Neural cell (in vitro differentiated cells): ENCODE data around the gene CCDC185. TPM values are rescaled to one million over a fixed set of nuclear protein-coding genes. Genes with fewer than 3 reads are reported as not detected.

Experiments used
- H2AFZ ChIP-seq: fragments of 200-600, 300-800 bp; sonication (generic), shearing (Covaris generic); 2 replicates; pipeline ENCODE4 v1.6.0; 2014; ENCODE audit warnings: low read depth, mild to moderate bottlenecking, antibody characterized with exemption, low read length, moderate library complexity
- H3F3A ChIP-seq: fragments of 200-600 bp; shearing (Covaris generic); 2 replicates; pipeline ENCODE4 v1.6.1; 2016; ENCODE audit warnings: mild to moderate bottlenecking, moderate library complexity, mixed read lengths, antibody characterized with exemption, low read length; ENCODE audit not compliant: insufficient read depth, poor library complexity, severe bottlenecking
- H3K27ac ChIP-seq: fragments of 200-600, 300-800 bp; sonication (generic), shearing (Covaris generic); 2 replicates; pipeline ENCODE4 v1.5.1; 2014; ENCODE audit warnings: mild to moderate bottlenecking, low read length, moderate library complexity
- H3K27me3 ChIP-seq: fragments of 300-800, 200-600 bp; sonication (generic), shearing (Covaris generic); 2 replicates; pipeline ENCODE4 v1.6.0; 2014; ENCODE audit warnings: mild to moderate bottlenecking, low read depth, low read length, moderate library complexity; ENCODE audit not compliant: insufficient read depth
- H3K36me3 ChIP-seq: fragments of 300-800, 200-600 bp; sonication (generic), shearing (Covaris generic); 2 replicates; pipeline ENCODE4 v1.5.1; 2014; ENCODE audit warnings: mild to moderate bottlenecking, antibody characterized with exemption, low read length, moderate library complexity; ENCODE audit not compliant: insufficient read depth
- H3K4me2 ChIP-seq: fragments of 300-800, 200-600 bp; sonication (generic), shearing (Covaris generic); 2 replicates; pipeline ENCODE4 v1.6.0; 2014; ENCODE audit warnings: mild to moderate bottlenecking, low read length
- H3K4me3 ChIP-seq: fragments of 300-800, 200-600 bp; sonication (generic), shearing (Covaris generic); 2 replicates; pipeline ENCODE4 v1.5.1; 2014; ENCODE audit warnings: mild to moderate bottlenecking, low read length, moderate library complexity
- H3K79me2 ChIP-seq: fragments of 200-600 bp; shearing (Covaris generic); replicated peaks from 2 replicates; pipeline ENCODE4 v1.6.0; 2014; ENCODE audit warnings: mild to moderate bottlenecking, low read length, moderate library complexity; ENCODE audit not compliant: insufficient read depth
- H3K9ac ChIP-seq: fragments of 300-800, 200-600 bp; sonication (generic), shearing (Covaris generic); 2 replicates; pipeline ENCODE4 v1.6.1; 2016; ENCODE audit warnings: mild to moderate bottlenecking, low read length, mixed read lengths
- H3K9me2 ChIP-seq: fragments of 200-600 bp; shearing (Covaris generic); 2 replicates; pipeline ENCODE4 v1.6.1; 2016; ENCODE audit warnings: mild to moderate bottlenecking, low read length, mixed read lengths; ENCODE audit not compliant: insufficient read depth
- H3K9me3 ChIP-seq: fragments of 200-600, 300-800 bp; sonication (generic), shearing (Covaris generic); 2 replicates; pipeline ENCODE4 v1.6.1; 2016; ENCODE audit warnings: mild to moderate bottlenecking, mixed run types, low read length, moderate library complexity, mixed read lengths
- H4K20me1 ChIP-seq: fragments of 200-600 bp; shearing (Covaris generic); 2 replicates; pipeline ENCODE4 v1.6.1; 2016; ENCODE audit warnings: mild to moderate bottlenecking, mixed run types; ENCODE audit not compliant: insufficient read depth
- EP300 ChIP-seq: fragments of 450-650 bp; conservative IDR thresholded peaks from 2 replicates; pipeline ENCODE4 v1.6.1; 2014; ENCODE audit warnings: antibody characterized with exemption, mild to moderate bottlenecking, moderate library complexity; ENCODE audit not compliant: poor library complexity, severe bottlenecking
- EZH2 ChIP-seq: fragments of 200-600, 300-800 bp; shearing (Covaris generic), sonication (generic); IDR thresholded peaks from 2 replicates; pipeline ENCODE4 v1.6.1; 2014; ENCODE audit warnings: antibody characterized with exemption, low read length, borderline replicate concordance, mild to moderate bottlenecking; ENCODE audit not compliant: insufficient read depth, poor library complexity, severe bottlenecking
- MXI1 ChIP-seq: fragments of 450-650 bp; conservative IDR thresholded peaks from 2 replicates; pipeline ENCODE4 v1.6.1; 2014; ENCODE audit warnings: antibody characterized with exemption, mild to moderate bottlenecking; ENCODE audit not compliant: poor library complexity, severe bottlenecking
- POLR2AphosphoS5 ChIP-seq: IDR thresholded peaks from 2 replicates; pipeline ENCODE4 v1.6.1; 2012
- RAD21 ChIP-seq: fragments of 450-650 bp; conservative IDR thresholded peaks from 2 replicates; pipeline ENCODE4 v1.6.1; 2014; ENCODE audit warnings: antibody characterized with exemption, mild to moderate bottlenecking, moderate library complexity
- SMC3 ChIP-seq: fragments of 450-650 bp; conservative IDR thresholded peaks from 2 replicates; pipeline ENCODE4 v1.6.1; 2014; ENCODE audit warnings: antibody characterized with exemption, mild to moderate bottlenecking, moderate library complexity; ENCODE audit not compliant: poor library complexity
- TAF1 ChIP-seq: IDR thresholded peaks from 2 replicates; pipeline ENCODE4 v1.6.1; 2012; ENCODE audit warnings: low read depth
- polyA plus RNA-seq: library from polyadenylated mRNA; depleted of rRNA; stranded (reverse); fragments of >200 nt; gene quantifications from 2 replicates; pipeline ENCODE4 v1.2.3, GENCODE V29; 2014
- TF ChIP-seq, protein P1 (sequence below): IDR thresholded peaks from 2 replicates; pipeline ENCODE4 v1.6.1; 2012; ENCODE audit warnings: borderline replicate concordance
- TF ChIP-seq, protein P2 (sequence below): fragments of 450-650 bp; IDR thresholded peaks from 2 replicates; pipeline ENCODE4 v1.5.1; 2014; ENCODE audit warnings: antibody characterized with exemption, mild to moderate bottlenecking, moderate library complexity; ENCODE audit not compliant: poor library complexity, severe bottlenecking

Gene CCDC185
- polyA plus RNA-seq, 1 donor from 2014 or later: not detected

DNA sequence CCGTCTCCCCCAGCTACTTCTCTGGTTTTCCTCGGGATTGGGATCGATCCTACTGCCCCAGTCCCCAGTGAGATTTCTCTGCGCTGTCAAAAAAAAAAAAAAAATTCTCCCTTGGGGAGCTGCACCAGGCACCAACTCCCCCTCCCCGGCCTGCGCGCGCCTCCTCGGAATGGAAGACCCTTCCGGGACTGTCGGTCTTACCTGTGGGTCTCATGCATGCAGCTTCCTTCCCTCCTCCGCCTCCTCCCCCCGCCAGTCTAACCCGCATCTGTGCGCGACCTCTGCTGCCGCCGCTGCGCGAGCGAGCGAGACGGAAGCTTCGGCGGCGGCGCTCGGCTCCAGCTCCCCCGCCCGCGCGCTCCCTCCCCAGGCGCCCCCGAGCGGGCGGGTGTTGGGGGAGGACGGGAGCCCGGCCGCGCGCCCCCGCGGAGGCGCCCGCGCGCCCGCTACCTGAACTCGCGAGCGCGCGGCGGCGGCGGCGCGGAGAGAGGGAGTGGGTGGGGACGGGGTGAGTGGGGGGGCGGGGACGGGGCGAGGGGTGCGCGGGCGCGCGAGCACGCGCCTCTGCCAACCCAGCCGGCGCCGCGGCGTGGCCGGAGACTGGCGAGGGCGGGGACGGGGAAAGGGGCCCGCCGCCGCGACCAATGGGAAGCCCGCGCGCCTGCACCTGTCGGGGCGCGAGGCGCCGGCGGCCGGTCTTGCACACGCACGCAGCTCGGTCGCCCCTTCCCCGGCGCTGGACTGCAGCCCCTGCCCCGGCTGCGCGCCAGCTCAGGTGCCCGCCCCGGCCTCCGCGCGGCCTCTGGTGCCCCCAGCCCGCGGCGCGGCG is 29.1 kb upstream of the CCDC185 start, which contains the start of gene SUSD4:
TSS of gene SUSD4 (minus strand) at position 321 of the 829 bp plus-strand sequence. CDS start 751 bp downstream, outside the sequence.
- H2AFZ ChIP-seq: peak within 1 kb of the TSS; percentile 63
- no peaks in the 10 kb centered on the region for H4K20me1 ChIP-seq
- H3F3A ChIP-seq: no peaks in the 10 kb centered on the region
- peaks cover 21% of the 10 kb centered on the region for H3K27me3 ChIP-seq
- H3K9me2 ChIP-seq: no peaks in the 10 kb centered on the region
- H3K9ac ChIP-seq: peak within 1 kb of the TSS; percentile 82
- no peaks in the 10 kb centered on the region for H3K36me3 ChIP-seq
- no peaks in the 10 kb centered on the region for H3K9me3 ChIP-seq
- peak within 1 kb of the TSS; percentile 86 for H3K4me2 ChIP-seq
- H3K27ac ChIP-seq: peak within 1 kb of the TSS; percentile 79
- H3K79me2 ChIP-seq: no peaks in the 10 kb centered on the region
- TF ChIP-seq EP300 (no peak), SMC3 (peak; percentile 13), TAF1 (no peak), EZH2 (no peak), RAD21 (peak; percentile 14), POLR2AphosphoS5 (peak; percentile 53), MXI1 (peak; percentile 34)
- TF ChIP-seq, protein P1, sequence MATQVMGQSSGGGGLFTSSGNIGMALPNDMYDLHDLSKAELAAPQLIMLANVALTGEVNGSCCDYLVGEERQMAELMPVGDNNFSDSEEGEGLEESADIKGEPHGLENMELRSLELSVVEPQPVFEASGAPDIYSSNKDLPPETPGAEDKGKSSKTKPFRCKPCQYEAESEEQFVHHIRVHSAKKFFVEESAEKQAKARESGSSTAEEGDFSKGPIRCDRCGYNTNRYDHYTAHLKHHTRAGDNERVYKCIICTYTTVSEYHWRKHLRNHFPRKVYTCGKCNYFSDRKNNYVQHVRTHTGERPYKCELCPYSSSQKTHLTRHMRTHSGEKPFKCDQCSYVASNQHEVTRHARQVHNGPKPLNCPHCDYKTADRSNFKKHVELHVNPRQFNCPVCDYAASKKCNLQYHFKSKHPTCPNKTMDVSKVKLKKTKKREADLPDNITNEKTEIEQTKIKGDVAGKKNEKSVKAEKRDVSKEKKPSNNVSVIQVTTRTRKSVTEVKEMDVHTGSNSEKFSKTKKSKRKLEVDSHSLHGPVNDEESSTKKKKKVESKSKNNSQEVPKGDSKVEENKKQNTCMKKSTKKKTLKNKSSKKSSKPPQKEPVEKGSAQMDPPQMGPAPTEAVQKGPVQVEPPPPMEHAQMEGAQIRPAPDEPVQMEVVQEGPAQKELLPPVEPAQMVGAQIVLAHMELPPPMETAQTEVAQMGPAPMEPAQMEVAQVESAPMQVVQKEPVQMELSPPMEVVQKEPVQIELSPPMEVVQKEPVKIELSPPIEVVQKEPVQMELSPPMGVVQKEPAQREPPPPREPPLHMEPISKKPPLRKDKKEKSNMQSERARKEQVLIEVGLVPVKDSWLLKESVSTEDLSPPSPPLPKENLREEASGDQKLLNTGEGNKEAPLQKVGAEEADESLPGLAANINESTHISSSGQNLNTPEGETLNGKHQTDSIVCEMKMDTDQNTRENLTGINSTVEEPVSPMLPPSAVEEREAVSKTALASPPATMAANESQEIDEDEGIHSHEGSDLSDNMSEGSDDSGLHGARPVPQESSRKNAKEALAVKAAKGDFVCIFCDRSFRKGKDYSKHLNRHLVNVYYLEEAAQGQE: peak; percentile 21
- TF ChIP-seq, protein P2, sequence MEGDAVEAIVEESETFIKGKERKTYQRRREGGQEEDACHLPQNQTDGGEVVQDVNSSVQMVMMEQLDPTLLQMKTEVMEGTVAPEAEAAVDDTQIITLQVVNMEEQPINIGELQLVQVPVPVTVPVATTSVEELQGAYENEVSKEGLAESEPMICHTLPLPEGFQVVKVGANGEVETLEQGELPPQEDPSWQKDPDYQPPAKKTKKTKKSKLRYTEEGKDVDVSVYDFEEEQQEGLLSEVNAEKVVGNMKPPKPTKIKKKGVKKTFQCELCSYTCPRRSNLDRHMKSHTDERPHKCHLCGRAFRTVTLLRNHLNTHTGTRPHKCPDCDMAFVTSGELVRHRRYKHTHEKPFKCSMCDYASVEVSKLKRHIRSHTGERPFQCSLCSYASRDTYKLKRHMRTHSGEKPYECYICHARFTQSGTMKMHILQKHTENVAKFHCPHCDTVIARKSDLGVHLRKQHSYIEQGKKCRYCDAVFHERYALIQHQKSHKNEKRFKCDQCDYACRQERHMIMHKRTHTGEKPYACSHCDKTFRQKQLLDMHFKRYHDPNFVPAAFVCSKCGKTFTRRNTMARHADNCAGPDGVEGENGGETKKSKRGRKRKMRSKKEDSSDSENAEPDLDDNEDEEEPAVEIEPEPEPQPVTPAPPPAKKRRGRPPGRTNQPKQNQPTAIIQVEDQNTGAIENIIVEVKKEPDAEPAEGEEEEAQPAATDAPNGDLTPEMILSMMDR: peak; percentile 35
- H3K4me3 ChIP-seq: peak within 1 kb of the TSS; percentile 99

DNA sequence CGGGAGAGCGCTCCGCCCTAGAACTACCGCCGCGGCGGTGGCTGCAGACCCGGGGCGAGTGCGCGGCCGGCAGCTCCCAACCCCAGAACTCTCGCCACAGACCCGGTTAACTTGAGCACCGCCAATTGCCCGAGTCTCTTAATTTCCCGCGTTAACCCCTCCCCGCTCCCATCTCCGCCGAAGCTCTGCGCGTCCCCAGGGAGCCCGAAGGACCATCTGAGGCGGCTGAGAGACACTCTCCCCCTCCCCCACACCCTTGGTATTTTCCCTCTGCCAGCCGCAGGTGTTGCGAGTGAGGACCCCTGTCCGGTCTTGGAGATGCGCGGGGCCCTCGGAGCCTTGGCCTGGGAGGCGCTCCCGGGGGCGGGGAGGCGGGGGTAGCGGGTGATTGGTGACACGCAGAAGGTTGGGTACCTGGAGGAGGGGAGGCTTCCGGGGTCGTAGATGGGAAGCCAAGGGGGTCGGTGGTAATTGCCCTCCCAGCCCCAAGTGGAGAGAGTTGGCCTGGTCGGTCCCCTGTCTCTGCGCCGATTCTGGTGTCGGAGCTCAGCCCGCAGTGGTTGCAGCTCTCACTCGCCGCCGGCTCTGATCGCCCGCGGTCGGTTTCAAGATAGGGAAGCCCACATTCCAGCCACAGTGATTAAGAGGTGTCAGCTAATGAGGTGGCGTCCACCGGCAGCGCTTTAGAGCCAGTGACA is 28.4 kb upstream of the CCDC185 start:
- H3K79me2 ChIP-seq: no peaks in the 10 kb centered on the region
- peak overlapping the region; percentile 33 for H2AFZ ChIP-seq
- H3F3A ChIP-seq: no peaks in the 10 kb centered on the region
- H3K4me3 ChIP-seq: peak overlapping the region; percentile 78
- H3K36me3 ChIP-seq: no peaks in the 10 kb centered on the region
- H3K27ac ChIP-seq: no peak overlapping the region
- H3K4me2 ChIP-seq: peak overlapping the region; percentile 86
- no peaks in the 10 kb centered on the region for H3K9me3 ChIP-seq
- peaks cover 21% of the 10 kb centered on the region for H3K27me3 ChIP-seq
- H3K9me2 ChIP-seq: no peaks in the 10 kb centered on the region
- H4K20me1 ChIP-seq: no peaks in the 10 kb centered on the region
- peak overlapping the region; percentile 41 for H3K9ac ChIP-seq
- TF ChIP-seq SMC3 (no peak), MXI1 (peak; percentile 23)
- TF ChIP-seq, protein P2: no peak
